K562 (cell line): ENCODE measurements around the gene EFHC1. TPM values are rescaled to one million over a fixed set of nuclear protein-coding genes. Genes with fewer than 3 reads are reported as not detected.

Experiments
- ARHGAP35 ChIP-seq: fragments of 450-650 bp; IDR thresholded peaks from 2 replicates; pipeline ENCODE4 v1.6.1; 2018; ENCODE audit not compliant: partially characterized antibody
- HDAC8 ChIP-seq: fragments of 450-650 bp; IDR thresholded peaks from 2 replicates; pipeline ENCODE4 v1.6.1; 2016; ENCODE audit warnings: mild to moderate bottlenecking, missing genetic modification characterization, moderate library complexity, missing compliant biosample characterization
- LARP7 ChIP-seq: fragments of 450-650 bp; IDR thresholded peaks from 2 replicates; pipeline ENCODE4 v1.6.1; 2016
- MLLT1 ChIP-seq, 2 experiments: fragments of 450-650 bp; IDR thresholded peaks; 2 replicates each; pipeline ENCODE4 v1.6.1; 2016
- RHOXF2B ChIP-seq: fragments of 250-450 bp; sonication (Bioruptor Pico); conservative IDR thresholded peaks from 2 replicates; pipeline ENCODE4 v1.5.1; 2021
- SIX5 ChIP-seq, 2 experiments: IDR thresholded peaks; 2 replicates each; pipeline ENCODE4 v1.6.1; 2011; ENCODE audit warnings: low read length in 2 of 2, borderline replicate concordance in 1 of 2, low read depth in 1 of 2, mild to moderate bottlenecking in 1 of 2, moderate library complexity in 1 of 2; ENCODE audit not compliant: insufficient read depth in 1 of 2
- ZNF224 ChIP-seq: sonication (generic); formaldehyde crosslinking; IDR thresholded peaks from 2 replicates; pipeline ENCODE4 v1.8.0; 2022; ENCODE audit warnings: mild to moderate bottlenecking, missing genetic modification reagents
- ZNF354B ChIP-seq: fragments of 250-450 bp; sonication (Bioruptor Pico); IDR thresholded peaks from 2 replicates; pipeline ENCODE4 v1.4.0; 2020
- polyA plus RNA-seq, 8 experiments: library from polyadenylated mRNA; depleted of rRNA in 4 of 8; stranded (reverse) in 5 of 8; unstranded in 3 of 8; fragments of >200 nt; fragmentation: Nextera tagmentation in 2 of 8; fragmentation: Illumina TruSeq in 1 of 8; extraction: Ambion mirVana in 2 of 8; extraction: Trizol in 1 of 8; gene quantifications; 2 replicates each; pipeline versions ENCODE4 v1.2.1 to v1.2.3, GENCODE V29; 2011 to 2014; ENCODE audit warnings: inconsistent platforms in 1 of 8, missing spikeins in 1 of 8
- total RNA-seq, 7 experiments: library from RNA; depleted of rRNA in 6 of 7; stranded (reverse); fragments of >200 nt in 6 of 7; fragmentation: Illumina TruSeq in 2 of 7; extraction: Trizol in 2 of 7; gene quantifications; 2 replicates each; pipeline versions ENCODE4 v1.2.1 to v1.2.3, GENCODE V29; 2011 to 2021; ENCODE audit warnings: low replicate concordance in 1 of 7
- TF ChIP-seq, protein P1 (sequence below): fragments of 250-450 bp; sonication (Bioruptor Pico); IDR thresholded peaks from 2 replicates; pipeline ENCODE4 v1.4.0; 2020; ENCODE audit warnings: mild to moderate bottlenecking, moderate library complexity
- TF ChIP-seq, protein P2 (sequence below), 2 experiments: fragments of 450-650 bp in 1 of 2; IDR thresholded peaks; 2 replicates each; pipeline ENCODE4 v1.6.1; 2011 to 2017; ENCODE audit warnings: low read depth in 2 of 2, antibody characterized with exemption in 1 of 2, borderline replicate concordance in 1 of 2, low read length in 1 of 2, mild to moderate bottlenecking in 1 of 2, mixed read lengths in 1 of 2; ENCODE audit not compliant: control insufficient read depth in 1 of 2
- TF ChIP-seq, protein P3 (sequence below): fragments of 450-650 bp; IDR thresholded peaks from 2 replicates; pipeline ENCODE4 v1.7.0; 2016; ENCODE audit warnings: borderline replicate concordance

Gene EFHC1
- total and polyA plus RNA-seq, 9 of the 15 experiments (the other 6 are each of a cell fraction or from before 2014, with no cell fraction given), result 9.5 to 31.0 (median 14.9) TPM

- TF ChIP-seq, protein P1, sequence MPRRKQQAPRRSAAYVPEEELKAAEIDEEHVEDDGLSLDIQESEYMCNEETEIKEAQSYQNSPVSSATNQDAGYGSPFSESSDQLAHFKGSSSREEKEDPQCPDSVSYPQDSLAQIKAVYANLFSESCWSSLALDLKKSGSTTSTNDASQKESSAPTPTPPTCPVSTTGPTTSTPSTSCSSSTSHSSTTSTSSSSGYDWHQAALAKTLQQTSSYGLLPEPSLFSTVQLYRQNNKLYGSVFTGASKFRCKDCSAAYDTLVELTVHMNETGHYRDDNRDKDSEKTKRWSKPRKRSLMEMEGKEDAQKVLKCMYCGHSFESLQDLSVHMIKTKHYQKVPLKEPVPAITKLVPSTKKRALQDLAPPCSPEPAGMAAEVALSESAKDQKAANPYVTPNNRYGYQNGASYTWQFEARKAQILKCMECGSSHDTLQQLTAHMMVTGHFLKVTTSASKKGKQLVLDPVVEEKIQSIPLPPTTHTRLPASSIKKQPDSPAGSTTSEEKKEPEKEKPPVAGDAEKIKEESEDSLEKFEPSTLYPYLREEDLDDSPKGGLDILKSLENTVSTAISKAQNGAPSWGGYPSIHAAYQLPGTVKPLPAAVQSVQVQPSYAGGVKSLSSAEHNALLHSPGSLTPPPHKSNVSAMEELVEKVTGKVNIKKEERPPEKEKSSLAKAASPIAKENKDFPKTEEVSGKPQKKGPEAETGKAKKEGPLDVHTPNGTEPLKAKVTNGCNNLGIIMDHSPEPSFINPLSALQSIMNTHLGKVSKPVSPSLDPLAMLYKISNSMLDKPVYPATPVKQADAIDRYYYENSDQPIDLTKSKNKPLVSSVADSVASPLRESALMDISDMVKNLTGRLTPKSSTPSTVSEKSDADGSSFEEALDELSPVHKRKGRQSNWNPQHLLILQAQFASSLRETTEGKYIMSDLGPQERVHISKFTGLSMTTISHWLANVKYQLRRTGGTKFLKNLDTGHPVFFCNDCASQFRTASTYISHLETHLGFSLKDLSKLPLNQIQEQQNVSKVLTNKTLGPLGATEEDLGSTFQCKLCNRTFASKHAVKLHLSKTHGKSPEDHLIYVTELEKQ, result no peak
- TF ChIP-seq SIX5 (IDR thresholded peaks at IDR 0.05; ENCODE audit: borderline replicate concordance in 1 of 2, insufficient read depth in 1 of 2, low read depth in 1 of 2, low read length in 2 of 2), result no peak
- TF ChIP-seq, protein P2, sequence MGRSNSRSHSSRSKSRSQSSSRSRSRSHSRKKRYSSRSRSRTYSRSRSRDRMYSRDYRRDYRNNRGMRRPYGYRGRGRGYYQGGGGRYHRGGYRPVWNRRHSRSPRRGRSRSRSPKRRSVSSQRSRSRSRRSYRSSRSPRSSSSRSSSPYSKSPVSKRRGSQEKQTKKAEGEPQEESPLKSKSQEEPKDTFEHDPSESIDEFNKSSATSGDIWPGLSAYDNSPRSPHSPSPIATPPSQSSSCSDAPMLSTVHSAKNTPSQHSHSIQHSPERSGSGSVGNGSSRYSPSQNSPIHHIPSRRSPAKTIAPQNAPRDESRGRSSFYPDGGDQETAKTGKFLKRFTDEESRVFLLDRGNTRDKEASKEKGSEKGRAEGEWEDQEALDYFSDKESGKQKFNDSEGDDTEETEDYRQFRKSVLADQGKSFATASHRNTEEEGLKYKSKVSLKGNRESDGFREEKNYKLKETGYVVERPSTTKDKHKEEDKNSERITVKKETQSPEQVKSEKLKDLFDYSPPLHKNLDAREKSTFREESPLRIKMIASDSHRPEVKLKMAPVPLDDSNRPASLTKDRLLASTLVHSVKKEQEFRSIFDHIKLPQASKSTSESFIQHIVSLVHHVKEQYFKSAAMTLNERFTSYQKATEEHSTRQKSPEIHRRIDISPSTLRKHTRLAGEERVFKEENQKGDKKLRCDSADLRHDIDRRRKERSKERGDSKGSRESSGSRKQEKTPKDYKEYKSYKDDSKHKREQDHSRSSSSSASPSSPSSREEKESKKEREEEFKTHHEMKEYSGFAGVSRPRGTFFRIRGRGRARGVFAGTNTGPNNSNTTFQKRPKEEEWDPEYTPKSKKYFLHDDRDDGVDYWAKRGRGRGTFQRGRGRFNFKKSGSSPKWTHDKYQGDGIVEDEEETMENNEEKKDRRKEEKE (IDR thresholded peaks at IDR 0.05; ENCODE audit: borderline replicate concordance in 1 of 2, control insufficient read depth in 1 of 2, low read depth in 2 of 2, low read length in 1 of 2), result 0 out of 4 replicates have a peak, but pooled peaks of 1 of the 2 experiments have one; percentile 1
- no peak for TF ChIP-seq ZNF354B (CRISPR knock-in tag)
- peak in 1 of 2 experiments; percentile 26; a peak in 2 of 4 replicates for TF ChIP-seq MLLT1 (IDR thresholded peaks at IDR 0.05)
- no peak for TF ChIP-seq ZNF224 (CRISPR knock-in tag)
- no peak for TF ChIP-seq RHOXF2B (CRISPR knock-in tag)
- peak; percentile 61 for TF ChIP-seq ARHGAP35
- TF ChIP-seq, protein P3, sequence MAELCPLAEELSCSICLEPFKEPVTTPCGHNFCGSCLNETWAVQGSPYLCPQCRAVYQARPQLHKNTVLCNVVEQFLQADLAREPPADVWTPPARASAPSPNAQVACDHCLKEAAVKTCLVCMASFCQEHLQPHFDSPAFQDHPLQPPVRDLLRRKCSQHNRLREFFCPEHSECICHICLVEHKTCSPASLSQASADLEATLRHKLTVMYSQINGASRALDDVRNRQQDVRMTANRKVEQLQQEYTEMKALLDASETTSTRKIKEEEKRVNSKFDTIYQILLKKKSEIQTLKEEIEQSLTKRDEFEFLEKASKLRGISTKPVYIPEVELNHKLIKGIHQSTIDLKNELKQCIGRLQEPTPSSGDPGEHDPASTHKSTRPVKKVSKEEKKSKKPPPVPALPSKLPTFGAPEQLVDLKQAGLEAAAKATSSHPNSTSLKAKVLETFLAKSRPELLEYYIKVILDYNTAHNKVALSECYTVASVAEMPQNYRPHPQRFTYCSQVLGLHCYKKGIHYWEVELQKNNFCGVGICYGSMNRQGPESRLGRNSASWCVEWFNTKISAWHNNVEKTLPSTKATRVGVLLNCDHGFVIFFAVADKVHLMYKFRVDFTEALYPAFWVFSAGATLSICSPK, result 0 out of 2 replicates have a peak, but pooled peaks have one; percentile 49
- peak; percentile 84; the same call in 1 of the 2 replicates for TF ChIP-seq LARP7
- TF ChIP-seq HDAC8, result no peak
Measured at GRCh38 chr6:52420668-52421358, 671 bp downstream of the EFHC1 start (continued).
